Testis (tissue), 2 donors: ENCODE measurements around the gene FMNL3.

ENCODE experiments used
- CTCF ChIP-seq, 3 experiments: fragments of 450-650 bp in 2 of 3; fragments of 200-600 bp in 1 of 3; sonication (generic) in 1 of 3; IDR thresholded peaks; one replicate each; pipeline ENCODE4 v1.5.1; 2016 to 2019; ENCODE audit warnings: antibody characterized with exemption in 3 of 3, mild to moderate bottlenecking in 2 of 3, moderate library complexity in 1 of 3
- POLR2A ChIP-seq: fragments of 450-650 bp; IDR thresholded peaks from one replicate; pipeline ENCODE4 v1.6.1; 2017; ENCODE audit warnings: antibody characterized with exemption, mild to moderate bottlenecking, moderate library complexity

GRCh38 chr12:49647827-49648711, 59.1 kb downstream of the FMNL3 start:
- TF ChIP-seq CTCF (IDR thresholded peaks at IDR 0.05) (no peak), POLR2A (no peak)
